ENCODE results near the gene SHC2. TPM values are rescaled to one million over a fixed set of nuclear protein-coding genes. Genes with fewer than 3 reads are reported as not detected.

SHC2 gene
- total and polyA plus RNA-seq, 8 donors: 13.8 to 169 (median 36.6) TPM

DNA sequence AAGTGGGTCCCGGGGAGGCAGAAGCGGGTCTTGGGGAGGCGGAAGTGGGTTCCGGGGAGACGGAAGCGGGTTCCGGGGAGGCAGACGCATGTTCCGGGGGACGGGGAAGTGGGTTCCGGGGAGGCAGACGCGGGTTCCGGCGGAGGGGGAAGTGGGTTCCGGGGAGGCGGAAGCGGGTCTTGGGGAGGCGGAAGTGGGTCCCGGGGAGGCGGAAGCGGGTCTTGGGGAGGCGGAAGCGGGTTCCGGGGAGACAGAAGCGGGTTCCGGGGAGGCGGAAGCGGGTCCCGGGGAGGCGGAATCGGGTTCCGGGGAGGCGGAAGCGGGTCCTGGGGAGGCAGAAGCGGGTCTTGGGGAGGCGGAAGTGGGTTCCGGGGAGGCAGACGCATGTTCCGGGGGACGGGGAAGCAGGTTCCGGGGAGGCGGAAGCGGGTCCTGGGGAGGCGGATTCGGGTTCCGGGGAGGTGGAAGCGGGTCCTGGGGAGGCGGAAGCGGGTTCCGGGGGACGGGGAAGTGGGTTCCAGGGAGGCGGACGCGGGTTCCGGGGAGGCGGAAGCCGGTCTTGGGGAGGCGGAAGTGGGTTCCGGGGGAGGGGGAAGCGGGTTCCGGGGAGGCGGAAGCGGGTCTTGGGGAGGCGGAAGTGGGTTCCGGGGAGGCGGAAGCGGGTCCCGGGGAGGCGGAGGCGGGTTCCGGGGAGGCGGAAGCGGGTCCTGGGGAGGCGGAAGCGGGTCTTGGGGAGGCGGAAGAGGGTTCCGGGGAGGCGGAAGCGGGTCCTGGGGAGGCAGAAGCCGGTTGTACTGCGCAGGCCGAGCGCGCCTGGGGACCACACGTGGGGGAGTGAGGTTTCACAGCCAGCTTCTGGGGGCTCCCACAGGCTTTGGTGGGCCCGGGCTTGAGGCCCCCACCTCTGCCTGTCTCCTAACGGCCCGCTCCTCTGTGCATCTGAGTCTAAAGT, 2.5 kb downstream of the SHC2 start:
- Histone ChIP-seq H3K9me3 (no peaks in the 10 kb centered on the region), H3K36me3 (peaks cover 0 to 13% (median 0%) of the 10 kb centered on the region in 4 donors), H3K27ac (no peak overlapping the region), H3K4me3 (no peak overlapping the region), H3K27me3 (peaks cover 0 to 32% (median 14%) of the 10 kb centered on the region in 3 donors), H3K4me1 (peaks cover 19 to 32% (median 28%) of the 10 kb centered on the region in 4 donors)
- TF ChIP-seq POLR2AphosphoS5 (IDR thresholded peaks at IDR 0.05) (no peak), POLR2A (IDR thresholded peaks at IDR 0.05) (no peak), EP300 (IDR thresholded peaks at IDR 0.05) (no peak)
- TF ChIP-seq, protein P1, sequence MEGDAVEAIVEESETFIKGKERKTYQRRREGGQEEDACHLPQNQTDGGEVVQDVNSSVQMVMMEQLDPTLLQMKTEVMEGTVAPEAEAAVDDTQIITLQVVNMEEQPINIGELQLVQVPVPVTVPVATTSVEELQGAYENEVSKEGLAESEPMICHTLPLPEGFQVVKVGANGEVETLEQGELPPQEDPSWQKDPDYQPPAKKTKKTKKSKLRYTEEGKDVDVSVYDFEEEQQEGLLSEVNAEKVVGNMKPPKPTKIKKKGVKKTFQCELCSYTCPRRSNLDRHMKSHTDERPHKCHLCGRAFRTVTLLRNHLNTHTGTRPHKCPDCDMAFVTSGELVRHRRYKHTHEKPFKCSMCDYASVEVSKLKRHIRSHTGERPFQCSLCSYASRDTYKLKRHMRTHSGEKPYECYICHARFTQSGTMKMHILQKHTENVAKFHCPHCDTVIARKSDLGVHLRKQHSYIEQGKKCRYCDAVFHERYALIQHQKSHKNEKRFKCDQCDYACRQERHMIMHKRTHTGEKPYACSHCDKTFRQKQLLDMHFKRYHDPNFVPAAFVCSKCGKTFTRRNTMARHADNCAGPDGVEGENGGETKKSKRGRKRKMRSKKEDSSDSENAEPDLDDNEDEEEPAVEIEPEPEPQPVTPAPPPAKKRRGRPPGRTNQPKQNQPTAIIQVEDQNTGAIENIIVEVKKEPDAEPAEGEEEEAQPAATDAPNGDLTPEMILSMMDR (IDR thresholded peaks at IDR 0.05): no peak
- WGBS, 5 donors: 92 to 98% (median 96%) methylated on average over 48 to 89 of the region's 89 CpGs
- intact Hi-C loops (cut with DNase I; ENCODE audit: low total_unique reads): no loop called here
- DNase-seq: no peak

DNA sequence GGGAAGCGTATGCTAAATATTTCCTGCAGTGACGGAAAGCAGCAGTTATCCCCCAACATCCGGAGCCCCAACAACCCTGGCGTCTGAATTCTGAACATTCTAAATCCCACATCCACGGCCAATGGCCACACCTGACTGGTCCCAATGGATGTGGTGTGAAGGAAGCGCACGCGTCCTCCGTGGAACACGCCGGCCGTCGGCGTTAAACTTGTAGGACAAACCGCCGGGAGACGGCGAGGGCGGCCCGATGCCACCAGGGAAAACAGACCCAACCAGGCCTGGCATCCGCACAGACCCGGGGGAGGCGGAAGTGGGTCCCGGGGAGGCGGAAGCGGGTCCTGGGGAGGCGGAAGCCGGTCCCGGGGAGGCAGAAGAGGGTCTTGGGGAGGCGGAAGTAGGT, 3.2 kb downstream of the SHC2 start:
- no peak for DNase-seq
- 92 to 98% (median 96%) methylated on average over 24 to 30 of the region's 30 CpGs for WGBS, 5 donors
- H3K4me1 ChIP-seq: peaks cover 19 to 32% (median 28%) of the 10 kb centered on the region in 4 donors
- H3K9me3 ChIP-seq: no peaks in the 10 kb centered on the region
- H3K27ac ChIP-seq: no peak overlapping the region
- intact Hi-C loops (cut with DNase I; ENCODE audit: low total_unique reads): no loop called here
- peaks cover 0 to 13% (median 0%) of the 10 kb centered on the region in 4 donors for H3K36me3 ChIP-seq
- H3K4me3 ChIP-seq: no peak overlapping the region
- peaks cover 0 to 30% (median 14%) of the 10 kb centered on the region in 3 donors for H3K27me3 ChIP-seq
- TF ChIP-seq, protein P1 (IDR thresholded peaks at IDR 0.05): no peak
- TF ChIP-seq EP300 (IDR thresholded peaks at IDR 0.05): no peak
- no peak for TF ChIP-seq POLR2A (IDR thresholded peaks at IDR 0.05)
- TF ChIP-seq POLR2AphosphoS5 (IDR thresholded peaks at IDR 0.05): no peak

- WGBS, 5 donors: 76 to 88% (median 84%) methylated on average over 18 of the region's 18 CpGs
- intact Hi-C loops (cut with DNase I; ENCODE audit: low total_unique reads): no loop called here
- no peak for DNase-seq
- Histone ChIP-seq H3K4me1 (peaks cover 15 to 26% (median 22%) of the 10 kb centered on the region in 4 donors), H3K27ac (no peak overlapping the region), H3K9me3 (no peaks in the 10 kb centered on the region), H3K27me3 (peaks cover 0 to 20% (median 11%) of the 10 kb centered on the region in 3 donors), H3K36me3 (peaks cover 0 to 13% (median 0%) of the 10 kb centered on the region in 4 donors), H3K4me3 (no peak overlapping the region)
- TF ChIP-seq POLR2A (IDR thresholded peaks at IDR 0.05) (no peak), EP300 (IDR thresholded peaks at IDR 0.05) (no peak), POLR2AphosphoS5 (IDR thresholded peaks at IDR 0.05) (no peak)
- TF ChIP-seq, protein P1 (IDR thresholded peaks at IDR 0.05): no peak
These were observed 4.2 kb downstream of the SHC2 start for GRCh38 chr19:456547-457110.

DNA sequence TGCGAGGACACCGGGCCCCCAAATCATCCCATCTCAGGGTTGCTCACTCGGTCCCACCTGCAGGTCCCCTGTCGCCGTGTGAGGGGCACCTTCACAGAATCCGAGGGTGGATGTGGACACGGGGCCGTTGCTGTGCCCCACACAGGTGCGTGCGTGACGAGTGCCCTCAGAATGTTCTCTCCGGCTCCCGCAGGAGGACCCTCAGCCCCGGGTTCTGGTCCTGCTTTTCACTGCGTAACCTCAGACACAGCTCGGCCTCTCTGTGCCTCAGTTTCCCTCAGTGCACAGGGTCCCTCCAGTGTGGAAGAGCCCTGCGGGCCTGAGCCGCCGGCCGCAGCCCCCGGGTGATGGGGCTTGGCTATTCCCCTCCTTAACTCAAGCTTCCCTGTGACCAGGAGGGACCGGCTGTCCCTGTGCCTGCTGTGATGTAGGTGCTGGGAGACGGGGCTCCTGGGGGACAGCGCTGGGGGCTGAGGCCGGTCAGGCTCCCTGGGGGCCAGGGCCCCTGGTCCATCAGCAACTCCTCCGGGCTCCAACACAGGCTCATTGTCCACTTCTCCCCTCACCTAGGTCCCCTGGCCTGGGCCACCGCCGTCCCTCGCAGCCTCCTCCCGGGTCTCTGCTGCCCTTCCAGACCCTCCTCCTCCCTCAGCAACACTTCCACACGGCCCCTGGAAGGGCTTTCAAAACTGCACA, 4.8 kb downstream of the SHC2 start:
- TF ChIP-seq POLR2A (IDR thresholded peaks at IDR 0.05) (no peak), EP300 (IDR thresholded peaks at IDR 0.05) (no peak), POLR2AphosphoS5 (IDR thresholded peaks at IDR 0.05) (no peak)
- TF ChIP-seq, protein P1 (IDR thresholded peaks at IDR 0.05): no peak
- 91 to 93% (median 91%) methylated on average over 21 to 31 of the region's 31 CpGs for WGBS, 5 donors
- Histone ChIP-seq H3K27ac (no peak overlapping the region), H3K36me3 (peaks cover 0 to 13% (median 0%) of the 10 kb centered on the region in 4 donors), H3K9me3 (peaks cover 0 to 4% (median 0%) of the 10 kb centered on the region in 4 donors), H3K4me1 (peaks cover 9 to 19% (median 16%) of the 10 kb centered on the region in 4 donors), H3K4me3 (no peak overlapping the region), H3K27me3 (peaks cover 0 to 14% (median 5%) of the 10 kb centered on the region in 3 donors)
- intact Hi-C loops (cut with DNase I; ENCODE audit: low total_unique reads): no loop called here
- DNase-seq: no peak

Measured in stomach (tissue), 9 donors.